ENCODE results near the gene C17orf67.
A peak's percentile ranks its signal among the peaks of the same experiment; 100 is the strongest.

C17orf67 gene

DNA sequence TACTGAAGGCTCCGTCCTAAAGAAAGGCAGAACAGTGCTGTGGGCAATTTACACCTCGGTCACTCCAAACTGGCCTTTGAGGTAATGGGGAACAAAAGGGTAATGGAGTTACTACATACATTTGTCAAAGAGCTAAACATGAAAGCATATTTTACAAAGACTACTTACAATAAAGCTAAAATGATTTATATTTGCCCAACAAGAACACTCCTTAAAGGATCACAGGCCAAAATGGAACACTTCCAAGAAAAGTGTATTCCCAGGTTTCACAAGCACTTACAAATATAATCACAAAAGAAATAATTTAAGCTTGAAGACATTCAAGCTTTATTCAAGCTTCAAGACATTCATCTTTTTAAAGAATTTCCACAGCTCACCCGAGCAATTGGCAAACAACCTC, 29.3 kb downstream of the C17orf67 start:
- no peak for DNase-seq

DNA sequence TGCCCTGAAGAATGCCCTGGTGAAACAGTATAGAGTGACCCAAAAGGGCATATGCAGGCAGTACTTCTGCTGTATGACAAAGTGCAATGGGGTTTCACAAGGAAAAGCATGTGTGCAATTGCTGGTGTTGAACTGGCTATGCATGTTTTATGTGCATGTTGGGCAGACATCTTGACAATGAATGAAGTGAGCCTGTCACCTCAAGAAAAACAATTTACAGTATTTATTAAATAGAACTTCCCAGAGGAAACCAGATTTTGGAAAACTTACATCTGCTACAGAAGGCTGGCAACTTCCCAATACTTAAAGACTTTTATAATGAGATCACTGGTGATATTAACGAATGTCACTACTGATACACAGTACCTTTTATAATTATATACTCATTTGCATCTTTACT, 30.6 kb downstream of the C17orf67 start:
- no peak for DNase-seq

DNA sequence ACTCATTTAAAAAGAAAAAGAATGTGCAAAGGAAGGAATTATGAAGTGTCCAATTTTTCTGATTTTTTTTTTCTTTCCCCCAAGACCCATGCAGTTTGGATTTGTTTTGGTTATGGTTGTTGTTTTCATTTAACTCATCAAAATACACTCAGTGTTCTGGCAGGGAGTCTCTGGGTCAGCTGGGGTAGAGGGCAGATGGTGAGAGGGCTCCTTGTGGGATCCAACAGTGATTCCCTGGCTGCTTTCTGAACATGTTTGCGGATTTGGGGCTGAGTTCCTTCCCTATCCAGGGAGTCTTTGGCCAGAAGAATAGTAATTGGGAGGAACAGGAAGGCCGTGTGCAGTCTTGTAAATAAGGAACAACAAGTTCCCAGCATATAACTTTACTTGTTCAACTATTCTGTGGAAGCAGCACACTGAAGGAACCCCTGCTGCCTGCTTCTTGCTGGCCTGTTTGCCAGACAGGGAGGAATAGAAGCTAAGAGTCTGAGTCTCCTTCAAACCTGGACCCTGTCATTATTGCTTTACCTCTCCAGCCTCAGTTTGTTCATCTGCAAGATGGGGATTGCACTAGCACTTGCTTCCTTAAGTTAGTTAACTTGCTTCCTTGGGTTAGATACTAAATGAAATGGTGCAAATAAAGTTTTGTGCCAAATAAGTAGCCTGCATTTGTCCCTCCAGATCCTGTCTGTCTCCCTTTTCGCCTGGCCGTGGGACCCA, 32.1 kb downstream of the C17orf67 start:
- DNase-seq, result no peak

DNA sequence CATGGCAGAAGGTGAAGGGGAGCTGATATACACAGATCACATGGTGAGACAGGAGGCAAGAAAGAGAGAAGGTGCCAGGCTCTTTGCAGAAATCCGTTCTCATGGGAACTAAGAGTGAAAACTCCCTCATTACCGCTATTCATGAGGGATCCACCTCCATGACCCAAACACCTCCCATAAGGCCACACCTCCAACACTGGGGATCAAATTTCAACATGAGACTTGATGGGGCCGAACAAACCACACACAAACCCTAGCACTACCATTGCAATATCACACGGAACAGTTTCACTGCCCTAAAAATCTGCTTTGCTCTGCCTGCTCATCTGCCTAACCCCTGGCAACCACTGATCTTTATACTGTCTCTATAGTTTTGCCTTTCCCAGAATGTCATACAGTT, 34.8 kb downstream of the C17orf67 start:
- DNase-seq, result no peak

DNA sequence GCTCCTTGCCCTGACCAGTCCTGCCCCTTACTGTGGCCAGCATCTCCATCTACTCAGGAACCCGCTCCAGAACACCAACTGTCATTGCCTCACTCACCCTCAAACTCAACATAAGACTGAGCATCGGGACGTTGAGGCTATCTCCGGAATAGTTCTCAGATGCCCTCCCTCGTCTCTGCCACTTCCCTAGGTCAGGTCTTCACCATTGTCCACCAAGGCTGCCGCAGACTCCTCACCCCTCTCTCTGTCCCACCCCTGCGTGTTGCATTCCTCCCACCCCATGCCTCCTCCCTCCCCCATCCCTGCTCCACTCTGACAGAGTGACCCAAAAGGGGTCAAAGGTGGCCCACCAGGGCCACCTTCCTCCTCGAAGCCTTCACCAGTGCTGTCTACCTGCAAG, 37.2 kb downstream of the C17orf67 start:
- no peak for DNase-seq

GRCh38 chr17:56795221-56795865, 38.4 kb downstream of the C17orf67 start:
- DNase-seq, result no peak

- DNase-seq, result no peak
These were observed 39.8 kb downstream of the C17orf67 start for GRCh38 chr17:56793957-56794356.

- DNase-seq, result peak; percentile 8
These were observed 40.2 kb downstream of the C17orf67 start for GRCh38 chr17:56793531-56793930.

- no peak for DNase-seq
These were observed 41.5 kb downstream of the C17orf67 start for GRCh38 chr17:56792267-56792666.

DNA sequence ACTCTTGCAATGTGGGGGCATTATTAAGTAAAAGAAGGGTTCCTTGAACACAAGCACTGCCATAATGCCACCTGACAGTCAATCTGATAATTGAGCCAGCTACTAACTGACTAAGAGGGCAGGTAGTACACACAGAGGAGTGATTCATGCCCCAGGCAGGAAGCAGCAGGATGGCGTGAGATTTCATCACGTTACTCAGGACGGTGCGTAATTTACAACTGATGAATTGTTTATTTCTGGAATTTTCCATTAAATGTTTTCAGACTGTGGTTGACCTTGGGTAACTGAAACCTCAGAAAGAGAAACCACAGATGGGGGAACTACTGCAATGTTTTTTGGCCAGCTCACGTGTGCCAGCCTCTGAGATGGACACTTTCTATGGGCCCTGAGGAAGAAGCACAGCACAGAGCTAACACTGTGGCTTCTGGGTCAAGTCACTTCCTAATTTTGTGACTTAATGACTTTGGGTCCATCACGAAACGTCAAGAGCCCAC, 46.7 kb downstream of the C17orf67 start:
- no peak for DNase-seq

DNA sequence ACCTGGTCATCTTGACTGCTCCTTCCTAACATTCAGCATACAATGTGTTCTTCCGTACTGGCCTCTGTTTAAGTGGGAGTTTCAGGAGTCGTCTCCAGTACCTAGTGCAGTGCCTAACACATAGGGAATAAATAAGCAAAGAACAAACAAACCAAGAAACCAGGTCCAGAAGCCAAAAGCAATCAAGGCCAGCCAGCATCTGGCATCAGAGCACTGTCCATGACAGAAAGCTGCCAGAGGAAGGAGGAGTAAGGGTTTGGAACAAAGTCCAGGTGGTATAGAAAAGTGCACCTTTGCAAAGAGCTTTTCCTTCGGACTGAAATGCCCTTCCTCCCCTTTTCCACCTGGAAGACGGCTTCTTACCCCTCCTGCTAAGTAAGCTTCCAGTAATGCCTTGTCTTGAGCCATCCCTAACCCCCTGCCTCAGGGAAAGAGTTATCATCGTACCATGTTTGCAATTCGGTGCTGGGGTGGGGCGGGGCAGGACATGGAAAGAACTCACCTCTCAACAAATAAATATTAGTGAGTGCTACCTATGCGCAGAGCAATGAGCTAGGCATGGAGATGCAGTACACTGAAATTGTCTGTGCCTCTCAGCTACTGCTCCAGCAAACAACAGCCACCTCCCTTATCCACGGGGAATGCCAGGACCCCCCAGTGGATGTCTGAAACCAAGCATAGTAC, 47.6 kb downstream of the C17orf67 start:
- no peak for DNase-seq

DNA sequence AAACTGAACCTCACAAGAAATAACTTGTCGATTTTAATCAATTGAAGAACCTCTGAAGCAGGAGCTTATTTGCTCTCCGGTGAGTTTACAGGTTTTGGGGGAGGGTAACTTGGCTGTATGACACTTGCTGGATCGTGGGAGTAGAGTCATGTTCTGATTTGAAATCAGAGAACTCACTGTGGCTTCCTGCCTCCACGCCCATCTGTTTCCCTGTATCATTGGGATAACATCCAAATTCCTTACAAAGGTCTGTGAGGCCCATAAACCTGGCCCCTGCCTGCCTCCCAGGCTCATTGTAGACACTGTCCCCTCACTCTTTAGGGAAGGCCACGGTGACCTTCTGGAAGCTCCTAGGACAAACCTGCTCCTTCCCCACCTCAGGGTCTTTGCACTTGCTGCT, 48.3 kb downstream of the C17orf67 start:
- no peak for DNase-seq

GRCh38 chr17:56782338-56782737, 51.4 kb downstream of the C17orf67 start:
- DNase-seq, result no peak

DNA sequence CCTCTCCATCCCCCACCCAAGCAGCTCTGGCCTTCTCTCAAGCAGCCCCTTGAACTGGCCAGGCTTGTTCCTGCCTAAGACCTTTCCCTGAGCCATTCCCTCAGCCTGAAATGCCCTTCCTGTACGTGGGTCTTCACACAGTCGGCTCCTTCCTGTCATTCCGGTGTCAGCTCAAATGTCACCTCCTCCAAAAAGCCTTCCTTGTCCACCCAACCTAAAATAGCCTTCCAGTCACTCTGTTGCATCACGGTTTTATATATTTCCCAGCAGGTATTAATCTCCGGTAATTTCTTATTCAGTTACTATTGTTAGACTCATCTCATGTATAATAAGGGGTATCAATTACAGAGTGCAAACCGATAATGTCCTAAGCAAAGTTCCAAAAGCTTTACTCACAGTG, 51.8 kb downstream of the C17orf67 start:
- no peak for DNase-seq

GRCh38 chr17:56779898-56780777, 53.6 kb downstream of the C17orf67 start:
- DNase-seq, result peak; percentile 77

DNA sequence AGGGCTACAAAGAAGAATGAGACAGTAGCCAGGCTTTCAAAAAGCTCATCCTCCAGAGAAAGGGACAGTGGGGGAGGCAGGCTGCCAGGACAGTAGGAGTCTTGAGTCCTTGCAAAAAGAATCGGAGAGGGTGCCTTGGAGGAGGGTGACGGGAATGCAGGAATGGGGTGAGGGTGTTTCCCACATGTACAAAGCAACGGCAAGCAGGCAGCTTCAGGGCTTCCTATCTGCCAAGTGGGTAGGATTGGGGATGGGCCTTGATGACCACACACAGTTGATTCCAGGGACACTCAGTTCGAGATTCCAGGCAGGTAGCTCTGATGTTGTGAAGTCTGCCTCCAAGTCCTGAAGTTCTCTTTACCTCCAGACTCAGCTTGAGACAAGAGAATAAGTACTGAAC, 54.4 kb downstream of the C17orf67 start:
- no peak for DNase-seq

DNA sequence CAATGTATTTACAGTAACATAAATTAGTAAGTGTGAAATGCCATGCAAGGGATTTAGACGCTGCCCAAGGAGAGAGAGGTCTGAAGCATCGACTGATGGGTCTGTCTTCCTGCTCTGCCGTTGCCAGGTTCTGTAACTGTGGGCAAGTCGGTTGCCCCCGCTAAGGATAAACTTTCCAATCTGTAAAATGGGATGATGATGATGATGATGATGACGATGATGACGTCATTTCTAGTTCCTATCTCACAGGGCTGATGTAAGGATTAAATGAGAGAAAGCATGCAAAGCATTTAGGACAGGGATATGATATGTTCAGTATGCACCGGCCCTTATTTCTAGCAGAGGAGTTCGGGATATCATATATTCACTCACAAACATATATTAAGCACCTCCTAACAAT, 54.8 kb downstream of the C17orf67 start:
- no peak for DNase-seq

GRCh38 chr17:56777859-56778258, 55.9 kb downstream of the C17orf67 start:
- DNase-seq, result no peak

DNA sequence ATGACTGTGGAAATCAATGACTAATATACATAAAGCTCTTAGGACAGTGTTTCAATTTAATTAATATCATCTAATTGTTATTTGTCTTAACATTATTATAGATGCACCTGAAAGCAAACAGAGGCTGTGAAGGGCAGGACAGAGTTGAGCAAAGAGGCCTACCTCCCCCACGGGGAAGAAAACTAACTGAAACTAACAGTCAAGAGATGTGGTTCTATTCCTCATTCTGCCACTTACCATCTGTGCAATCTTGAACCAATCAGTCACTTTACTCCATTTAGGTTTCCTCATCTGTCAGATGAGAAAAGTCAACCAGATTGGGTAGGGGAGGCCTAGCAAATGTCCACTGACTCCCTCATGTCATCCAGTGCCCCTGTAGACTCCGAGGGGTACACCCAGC, 59.1 kb downstream of the C17orf67 start:
- DNase-seq, result no peak

- DNase-seq, result no peak
These were observed 60.6 kb downstream of the C17orf67 start for GRCh38 chr17:56773124-56773523.

GRCh38 chr17:56772442-56772841, 61.3 kb downstream of the C17orf67 start:
- DNase-seq, result no peak

DNA sequence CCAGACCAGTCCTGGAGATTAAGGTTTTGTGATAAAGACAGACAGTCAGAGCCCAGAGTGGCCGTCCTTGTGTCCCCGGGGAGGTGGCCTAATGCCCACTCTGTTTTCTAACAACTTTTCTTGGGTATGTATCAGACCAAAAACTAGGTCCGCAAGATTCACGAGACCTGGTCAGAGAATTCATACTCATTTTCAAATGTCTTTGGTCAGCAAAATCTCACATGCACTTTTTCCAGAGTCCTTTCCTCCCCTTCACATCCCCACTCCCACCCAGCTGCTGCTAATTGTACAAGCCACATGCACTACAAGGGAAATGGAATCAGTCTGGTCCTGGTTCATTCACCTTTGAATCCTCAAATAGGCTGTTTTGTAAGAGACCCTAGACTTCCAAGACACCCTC, 61.7 kb downstream of the C17orf67 start:
- DNase-seq, result no peak

GRCh38 chr17:56771563-56771962, 62.2 kb downstream of the C17orf67 start:
- no peak for DNase-seq
